GM18861 (cell line): ENCODE data around the gene SPO11.

Experiments
- ATAC-seq: cut with Tn5 transposase; IDR thresholded peaks from one replicate; pipeline ENCODE4 v1.9.1; 2021; ENCODE audit not compliant: unreplicated experiment

Gene SPO11

DNA sequence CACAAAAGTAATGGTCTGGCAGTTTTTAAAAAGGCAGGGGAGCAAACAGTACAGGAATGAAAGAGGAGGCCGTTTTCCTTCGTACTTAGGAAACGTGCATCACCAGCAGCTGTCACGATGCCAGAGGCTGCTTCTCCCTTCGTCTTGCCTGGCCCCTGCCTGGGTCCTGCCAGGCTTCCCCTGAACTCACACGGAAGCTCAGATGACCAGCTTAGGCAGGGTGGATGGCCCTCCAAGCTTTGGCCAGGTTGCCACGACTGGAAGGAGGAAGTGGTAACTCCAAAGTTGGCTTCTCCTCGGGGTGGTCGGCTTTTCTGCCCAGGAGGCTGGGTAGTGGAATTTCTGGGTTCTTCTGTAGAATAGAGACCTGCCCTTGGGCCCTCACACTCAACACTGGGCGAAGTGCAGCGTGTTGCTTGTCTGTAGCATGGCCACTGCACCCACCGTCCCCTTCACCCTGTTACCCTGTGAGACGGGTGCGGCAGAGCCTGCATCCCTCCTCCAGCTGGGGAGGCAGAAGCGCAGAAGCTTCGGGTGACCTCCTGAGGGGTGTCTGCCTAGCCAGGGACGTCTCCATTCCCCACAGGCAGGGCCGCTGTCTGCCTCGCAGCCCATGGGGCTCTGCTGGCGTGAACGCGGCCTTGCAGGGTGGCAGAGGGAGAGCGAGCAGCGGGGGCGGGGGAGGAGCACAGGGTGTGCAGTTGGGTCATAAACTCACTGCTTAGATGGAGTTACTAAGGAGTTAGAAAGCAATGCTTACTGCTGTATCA, 43.2 kb downstream of the SPO11 start:
- no peak for ATAC-seq

DNA sequence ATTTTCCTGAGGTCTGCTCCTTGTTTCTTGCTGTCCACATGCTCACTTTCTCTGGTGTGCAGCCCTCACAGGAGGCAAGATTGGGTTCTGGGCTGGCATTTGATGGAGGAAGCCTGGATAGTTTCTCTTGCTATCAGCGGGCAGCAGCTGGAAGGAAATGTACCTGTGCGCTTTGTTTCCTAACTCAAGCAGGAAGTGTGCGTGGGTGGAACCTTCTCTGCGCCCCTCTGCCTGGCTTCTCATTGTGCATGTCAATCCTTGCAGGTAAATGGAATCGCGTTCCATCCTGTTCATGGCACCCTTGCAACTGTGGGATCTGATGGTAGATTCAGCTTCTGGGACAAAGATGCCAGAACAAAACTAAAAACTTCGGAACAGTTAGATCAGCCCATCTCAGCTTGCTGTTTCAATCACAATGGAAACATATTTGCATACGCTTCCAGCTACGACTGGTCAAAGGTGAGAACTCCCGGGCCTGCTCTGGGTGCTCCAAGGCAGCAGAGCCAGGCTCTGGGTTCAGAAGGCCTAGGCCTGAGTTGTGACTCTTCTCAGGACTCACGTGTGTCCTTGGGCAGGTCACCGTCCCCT, 44.8 kb downstream of the SPO11 start:
- no peak for ATAC-seq

DNA sequence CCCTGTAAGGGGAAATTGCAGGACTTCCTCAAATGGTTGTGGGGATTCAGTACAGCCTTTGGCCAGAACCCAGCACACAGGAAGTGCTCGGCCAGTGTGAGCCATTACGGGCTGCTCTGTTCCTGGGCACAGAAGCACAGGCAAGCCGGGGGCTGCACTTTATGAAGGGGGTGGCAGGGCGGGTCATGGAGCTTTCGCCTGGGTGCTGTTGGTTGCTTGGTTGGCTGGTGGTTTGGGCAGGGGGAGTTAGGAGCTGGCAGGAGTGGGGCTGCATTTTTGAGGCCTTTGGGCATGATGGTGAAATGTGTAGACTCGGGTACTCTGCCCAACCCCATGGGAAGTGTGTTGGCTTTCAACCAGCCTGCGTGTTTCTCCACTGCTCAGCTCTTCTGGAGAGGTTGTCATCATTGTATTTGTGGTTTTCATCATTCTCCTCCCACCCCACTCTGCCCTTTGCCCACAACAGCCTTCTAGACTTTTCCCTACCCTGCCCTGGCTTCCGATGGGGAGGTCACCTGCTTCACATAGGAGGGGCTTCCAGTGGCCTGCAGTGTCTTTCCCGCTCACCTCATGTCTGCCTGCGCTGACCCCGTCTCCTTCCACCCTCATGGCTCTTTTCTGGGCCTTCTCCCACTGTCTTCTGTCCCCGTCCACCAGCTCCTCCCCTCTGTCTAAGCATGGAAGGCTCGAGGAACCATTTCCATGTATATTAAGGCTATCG, 45.5 kb downstream of the SPO11 start:
- ATAC-seq: no peak

DNA sequence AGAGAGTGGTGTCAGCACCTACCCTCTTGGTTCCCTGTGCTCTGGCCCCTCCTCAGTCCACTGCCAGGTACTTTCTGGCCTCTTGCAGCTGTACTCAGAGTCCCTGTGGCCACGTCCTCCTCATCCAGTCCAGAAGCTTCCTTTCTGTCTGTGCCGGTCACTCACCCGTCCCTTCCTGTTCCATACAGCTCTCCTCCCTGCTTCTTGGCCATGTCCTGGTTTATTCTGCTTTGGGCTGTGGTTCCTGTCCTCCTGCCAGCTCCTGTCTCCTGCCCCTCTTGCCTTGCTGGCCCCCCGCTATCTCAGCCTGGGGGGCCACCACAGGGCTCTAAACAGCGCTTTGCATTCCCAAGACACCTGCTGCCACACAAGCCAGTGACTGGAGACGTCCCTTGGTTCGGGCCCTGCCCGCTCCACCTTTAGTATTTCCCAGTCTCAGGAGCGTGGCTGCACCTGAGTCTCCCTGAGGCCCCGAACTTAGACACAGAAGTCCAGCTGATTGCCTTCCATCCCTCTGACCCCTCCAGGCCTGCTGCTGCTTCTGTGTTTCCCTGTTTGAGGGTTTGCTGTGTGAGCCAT, 46.1 kb downstream of the SPO11 start:
- no peak for ATAC-seq

DNA sequence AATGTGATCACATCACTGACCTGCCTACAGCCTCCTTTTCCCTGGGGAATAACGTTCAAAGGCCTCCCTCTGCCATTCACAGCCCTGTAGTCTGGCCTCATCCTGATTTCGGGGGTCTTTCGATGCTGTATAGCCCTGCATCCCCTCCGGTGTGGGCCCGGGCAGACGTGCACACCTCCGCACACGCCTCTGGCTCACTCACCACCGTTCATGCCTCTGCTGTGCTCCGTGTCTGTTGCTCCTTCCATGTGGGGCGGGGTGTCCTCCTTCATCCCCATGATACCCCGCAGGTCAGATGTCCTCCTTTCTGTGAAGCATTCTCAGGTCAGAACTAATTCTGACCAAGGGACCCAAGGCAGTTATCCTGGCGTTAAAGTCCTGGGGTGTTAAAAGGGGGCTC, 47.7 kb downstream of the SPO11 start:
- ATAC-seq: no peak

DNA sequence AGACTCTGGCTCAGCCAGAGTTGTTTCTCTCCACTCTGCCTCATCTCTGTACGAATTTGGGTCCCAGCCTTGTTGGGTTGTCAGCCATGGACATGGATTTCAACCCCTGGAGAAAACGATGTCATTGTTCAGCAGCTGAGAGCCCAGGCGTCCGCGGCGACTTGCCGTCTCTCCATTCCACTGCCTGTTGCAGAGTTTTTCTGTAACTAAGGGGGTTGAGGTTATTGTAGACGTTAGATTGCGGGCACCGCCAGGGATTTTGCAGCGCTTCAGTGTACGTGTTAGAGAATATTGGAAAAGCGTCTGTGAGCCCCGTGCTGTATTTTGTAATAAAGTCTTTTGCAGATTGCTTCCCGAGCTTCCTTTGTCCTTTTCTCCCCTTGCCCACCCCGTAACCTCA, 48.5 kb downstream of the SPO11 start:
- ATAC-seq: no peak

DNA sequence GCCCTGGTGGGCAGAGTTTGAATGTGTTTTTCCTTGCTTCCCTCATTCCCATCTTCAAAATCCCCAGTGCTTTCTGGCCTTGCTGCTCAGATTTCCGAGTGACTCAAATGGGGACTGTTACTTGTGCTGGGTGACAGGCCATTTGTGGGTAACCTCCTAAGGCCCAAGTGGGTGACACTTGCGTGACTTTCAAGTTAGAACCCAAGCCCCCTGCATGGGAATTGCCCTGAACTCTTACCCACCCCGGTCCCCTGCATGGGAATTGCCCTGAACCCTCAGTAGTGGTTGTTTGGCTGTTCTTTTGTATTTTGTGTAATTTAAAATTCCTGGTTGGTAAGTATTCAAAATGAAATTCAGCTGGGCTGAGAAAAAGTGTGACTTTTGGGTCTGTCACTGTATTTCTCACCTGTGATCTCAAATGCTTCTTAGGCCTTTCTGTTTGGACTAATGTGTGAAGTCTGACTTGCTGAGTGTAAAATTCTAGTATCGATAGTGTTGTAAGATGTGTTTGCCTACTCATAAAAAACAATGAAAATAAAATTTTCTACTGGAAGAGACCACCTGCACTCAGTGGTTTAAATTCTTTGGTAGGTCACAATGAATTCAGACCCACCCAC, 49.2 kb downstream of the SPO11 start:
- ATAC-seq: no peak

DNA sequence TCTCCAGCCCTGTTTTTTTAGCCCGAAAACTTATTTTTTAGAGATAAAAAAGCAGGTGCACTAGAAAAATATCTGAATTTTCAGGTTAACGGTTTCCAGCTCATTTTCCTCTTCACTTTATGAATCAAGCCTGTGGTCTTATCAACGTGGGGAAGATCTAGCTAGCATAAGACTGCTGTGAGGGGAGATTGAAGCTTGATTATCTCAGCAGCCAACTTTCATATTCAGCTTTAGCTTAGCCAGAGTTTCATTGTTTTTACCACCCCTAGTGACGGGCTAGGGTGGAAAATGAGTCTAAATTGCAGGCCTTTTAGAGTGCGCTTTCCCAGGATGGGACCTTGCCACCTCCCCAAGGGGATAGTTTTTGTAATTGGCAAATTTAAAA, 49.7 kb downstream of the SPO11 start:
- ATAC-seq: no peak

DNA sequence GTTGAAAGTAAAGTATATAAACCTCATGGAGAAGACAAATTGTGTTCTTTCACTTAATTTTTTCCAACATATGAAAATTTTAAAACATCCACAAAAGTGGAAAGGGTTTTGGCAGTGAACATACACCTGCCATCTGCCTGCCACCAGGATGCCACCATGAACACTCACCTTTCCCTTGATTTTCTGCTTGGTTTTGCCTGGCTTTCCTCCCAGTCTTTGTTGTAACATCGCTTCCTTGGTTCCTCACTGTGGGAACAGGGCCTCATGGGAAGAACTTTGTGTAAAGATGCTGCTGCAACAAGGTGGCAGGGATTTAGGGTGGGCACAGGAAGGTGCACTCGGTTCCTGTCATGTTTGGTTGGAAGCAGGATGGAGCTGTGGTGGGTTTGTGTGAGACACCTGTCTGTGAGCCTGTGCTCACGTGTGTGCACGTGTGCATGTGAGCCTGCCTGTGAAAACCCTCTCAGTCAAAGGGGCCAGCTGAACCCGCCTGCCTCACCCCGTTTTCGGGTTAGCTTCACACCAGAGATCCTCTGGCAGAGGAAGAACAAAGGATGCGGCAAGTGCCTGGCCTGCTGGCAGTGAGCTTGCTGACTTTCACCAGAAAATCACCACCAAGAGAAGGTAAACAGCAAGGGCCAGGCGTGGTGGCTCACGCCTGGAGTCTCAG, 50.6 kb downstream of the SPO11 start:
- no peak for ATAC-seq

DNA sequence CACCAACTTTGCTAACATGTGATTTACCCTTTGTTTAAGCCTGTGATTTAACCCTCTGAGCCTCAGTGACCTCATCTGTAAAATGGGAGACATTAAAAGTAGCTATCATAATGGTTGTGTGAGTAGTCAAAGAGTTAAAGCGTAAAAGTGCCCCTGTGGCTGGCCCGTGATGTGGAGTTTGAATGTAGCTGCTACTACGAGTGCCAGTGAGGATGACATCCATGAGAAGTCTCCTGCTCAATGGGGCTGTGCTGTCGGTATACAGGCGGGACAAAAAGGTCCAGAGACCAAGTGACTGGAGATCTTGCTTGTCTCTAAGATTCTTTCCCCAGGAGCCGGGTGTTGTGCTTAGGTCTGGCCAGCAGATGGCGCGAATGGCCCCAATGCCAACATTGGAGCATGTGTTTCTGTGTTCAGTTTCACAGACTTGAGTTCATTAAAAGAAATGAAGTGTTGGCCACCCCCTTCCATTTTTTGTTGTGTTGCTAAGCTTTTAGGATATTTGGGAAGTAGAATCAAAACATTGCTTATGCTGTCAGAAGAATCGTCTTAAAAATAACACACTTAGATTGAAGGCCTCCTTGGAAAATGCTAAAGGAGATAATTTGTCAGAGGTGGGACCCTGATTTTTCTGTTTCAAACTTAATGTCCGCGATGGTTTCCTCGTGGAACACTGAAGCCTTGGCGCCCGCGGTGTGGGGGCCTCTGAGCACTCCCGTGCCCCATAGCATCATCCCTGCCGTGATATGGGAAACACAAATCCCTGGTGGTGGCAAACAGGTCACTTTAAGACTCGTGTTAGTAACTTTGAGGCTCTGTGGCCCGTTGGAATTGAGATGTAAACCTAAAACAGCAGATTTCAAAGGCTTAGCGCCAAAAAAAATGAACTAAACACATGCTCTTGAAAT, 52.2 kb downstream of the SPO11 start:
- ATAC-seq: peak; percentile 57

DNA sequence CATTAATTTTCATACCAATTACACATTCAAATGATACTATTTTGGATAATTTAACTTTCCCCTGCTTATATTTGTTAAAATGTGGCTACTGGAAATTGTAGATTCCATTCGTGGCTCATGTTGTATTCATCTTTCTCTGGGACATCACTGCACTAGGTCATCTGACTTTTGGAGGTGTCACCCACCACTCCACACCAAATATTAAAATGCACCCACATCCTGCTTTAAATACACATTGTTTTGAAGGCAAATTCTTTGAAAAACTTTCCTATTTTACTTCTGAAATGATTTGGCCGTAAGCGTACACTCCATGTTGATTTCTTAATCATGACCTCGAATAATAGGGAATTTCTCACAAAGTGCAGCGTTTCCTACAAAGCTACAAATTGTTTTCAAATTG, 52.9 kb downstream of the SPO11 start:
- ATAC-seq: no peak

DNA sequence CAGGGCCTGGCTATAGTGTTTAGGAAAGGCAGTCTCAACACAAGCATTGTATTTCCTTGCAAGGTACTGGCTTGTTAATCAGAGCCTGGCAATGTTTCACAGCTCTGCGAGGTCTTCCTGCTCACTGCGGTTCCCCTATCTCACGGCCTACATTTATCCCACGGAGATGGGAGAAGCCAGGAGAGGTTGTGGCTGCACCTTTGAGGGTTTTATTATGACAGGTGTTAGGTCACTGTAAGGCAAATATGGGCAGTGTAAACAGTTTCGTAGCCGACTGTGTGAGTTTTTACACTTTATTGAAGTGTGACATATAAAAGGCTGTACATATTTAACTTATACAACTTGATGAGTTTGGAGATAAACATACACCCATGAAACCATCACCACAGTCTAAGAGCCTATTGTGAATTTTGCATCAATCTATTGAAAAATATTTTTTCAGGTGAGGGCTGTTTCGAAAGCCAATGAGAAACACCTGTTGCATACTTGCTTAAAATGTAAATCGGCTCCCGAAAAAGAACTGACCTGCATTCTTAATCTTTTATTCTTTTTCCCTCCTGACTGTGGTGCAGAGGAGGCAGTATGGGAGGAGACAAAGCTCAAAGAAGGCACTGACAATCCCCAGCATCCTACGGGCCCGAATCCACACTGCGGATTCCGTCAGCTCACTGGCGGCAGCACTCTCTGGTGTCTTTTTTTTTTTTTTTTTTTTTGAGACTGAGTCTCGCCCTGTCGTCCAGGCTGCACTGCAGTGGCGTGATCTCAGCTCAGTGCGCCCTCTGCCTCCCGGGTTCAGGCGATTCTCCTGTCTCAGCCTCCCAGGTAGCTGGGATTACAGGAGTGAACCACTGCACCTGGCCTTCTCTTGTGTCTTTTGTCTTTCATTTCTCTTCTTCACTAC, 54.1 kb downstream of the SPO11 start:
- ATAC-seq: no peak

DNA sequence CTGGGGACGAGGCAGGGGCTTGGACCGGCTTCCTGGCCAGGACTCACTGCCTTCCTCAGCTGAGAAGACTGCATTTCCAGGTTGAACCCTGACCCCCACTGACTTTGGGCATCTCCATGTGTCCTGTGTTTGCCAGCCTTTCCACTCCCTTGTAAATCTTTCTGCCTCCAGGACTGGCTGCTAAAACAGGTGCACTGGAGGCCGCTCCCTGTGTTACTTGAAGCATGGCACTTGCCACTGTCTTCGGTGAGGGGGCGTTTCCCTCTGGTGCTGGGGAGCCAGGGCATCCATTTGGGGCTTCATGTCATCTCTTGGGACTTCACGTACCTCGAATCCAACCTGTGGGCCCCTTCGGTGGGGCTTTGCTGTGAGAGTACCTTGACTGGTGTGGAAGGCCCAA, 54.9 kb downstream of the SPO11 start:
- ATAC-seq: no peak

DNA sequence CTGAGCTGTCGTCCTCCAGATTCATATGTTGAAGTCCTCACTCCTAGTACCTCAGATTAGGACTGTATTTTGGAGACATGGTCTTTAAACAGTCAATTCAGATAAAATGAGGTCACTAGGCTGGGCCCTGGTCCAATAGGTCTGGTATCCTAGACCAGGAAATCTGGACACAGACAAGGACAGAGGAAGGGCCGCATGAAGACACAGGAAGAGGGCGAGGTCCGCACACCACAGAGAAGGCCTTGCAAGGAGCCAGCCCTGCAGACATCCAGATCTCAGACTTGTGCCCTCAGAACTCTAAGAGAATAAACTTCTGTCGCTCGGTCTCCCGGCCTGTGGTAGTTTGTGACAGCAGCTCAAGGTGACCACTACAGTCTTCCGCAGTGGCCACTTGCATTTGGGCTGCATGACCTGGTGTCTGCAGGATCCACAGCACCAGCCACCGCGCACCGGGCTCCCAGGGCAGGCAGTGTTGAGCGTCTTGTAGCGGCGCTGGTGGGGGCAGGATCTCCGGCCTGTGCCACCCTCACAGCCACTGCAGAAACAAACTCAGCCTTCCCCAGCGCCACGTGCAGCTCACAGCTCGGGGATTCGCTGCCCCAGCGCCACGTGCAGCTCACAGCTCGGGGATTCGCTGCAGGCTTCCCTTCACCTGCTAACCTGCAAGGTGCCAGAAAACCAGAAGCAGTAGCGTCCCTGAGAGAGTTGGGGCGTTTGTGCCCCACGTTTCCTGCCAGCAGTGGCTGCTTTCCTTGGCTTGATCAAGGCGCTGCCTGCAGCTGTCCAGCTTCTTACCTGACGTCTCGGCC, 55.6 kb downstream of the SPO11 start:
- no peak for ATAC-seq

DNA sequence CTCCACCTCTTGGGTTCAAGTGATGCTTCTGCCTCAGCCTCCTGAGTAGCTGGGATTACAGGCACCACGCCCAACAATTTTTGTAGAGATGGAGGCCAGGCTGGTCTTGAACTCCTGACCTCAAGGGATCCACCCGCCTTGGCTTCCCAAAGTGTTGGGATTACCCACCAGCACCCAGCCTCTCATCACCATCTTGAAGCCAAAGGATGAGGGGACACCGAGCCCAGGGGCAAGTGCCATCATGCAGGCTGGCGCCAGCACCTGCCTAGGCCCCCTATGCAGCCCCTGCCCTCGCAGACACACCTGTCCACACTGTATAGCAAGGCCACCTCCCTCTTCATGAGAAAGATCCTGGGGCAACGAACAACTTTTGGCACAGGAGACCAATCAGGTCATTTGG, 56.3 kb downstream of the SPO11 start:
- no peak for ATAC-seq

DNA sequence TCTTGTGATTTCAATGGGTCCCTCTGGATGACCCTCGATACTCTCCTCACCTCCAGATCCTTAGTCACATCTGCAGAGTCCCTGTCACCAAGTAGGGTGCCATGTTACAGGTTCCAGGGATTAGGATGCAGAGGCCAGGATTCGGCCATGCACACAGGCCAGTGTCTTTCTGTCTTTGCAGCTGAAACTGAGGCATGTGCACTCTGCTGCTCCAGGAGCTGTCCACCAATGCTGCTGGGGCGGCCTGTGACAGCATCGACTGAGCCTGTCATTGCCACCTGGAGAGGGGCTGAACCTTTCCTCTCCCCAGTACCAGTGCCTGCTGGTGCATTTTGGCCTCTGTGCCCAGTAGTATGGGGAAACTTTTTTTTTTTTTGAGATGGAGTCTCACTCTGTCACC, 57.2 kb downstream of the SPO11 start:
- ATAC-seq: no peak

DNA sequence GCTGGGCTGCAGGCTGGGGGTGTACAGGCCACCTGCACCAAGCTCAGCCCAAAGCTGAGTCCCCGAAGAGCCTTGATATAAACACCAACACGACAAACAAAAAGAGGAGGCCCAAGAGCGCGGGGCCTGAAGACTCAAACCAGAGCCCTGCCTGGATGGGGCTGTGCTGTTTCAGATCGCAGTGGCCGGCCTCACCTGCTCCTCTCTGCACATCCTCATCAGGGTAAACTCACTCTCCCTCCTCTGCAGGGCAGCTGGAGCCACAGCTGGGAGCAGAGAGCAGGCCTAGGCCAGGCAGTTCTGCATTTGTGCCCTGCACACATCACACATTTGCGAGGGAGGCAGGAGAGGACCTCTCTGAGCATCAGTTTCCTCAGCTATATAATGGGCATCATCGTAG, 57.9 kb downstream of the SPO11 start:
- no peak for ATAC-seq

DNA sequence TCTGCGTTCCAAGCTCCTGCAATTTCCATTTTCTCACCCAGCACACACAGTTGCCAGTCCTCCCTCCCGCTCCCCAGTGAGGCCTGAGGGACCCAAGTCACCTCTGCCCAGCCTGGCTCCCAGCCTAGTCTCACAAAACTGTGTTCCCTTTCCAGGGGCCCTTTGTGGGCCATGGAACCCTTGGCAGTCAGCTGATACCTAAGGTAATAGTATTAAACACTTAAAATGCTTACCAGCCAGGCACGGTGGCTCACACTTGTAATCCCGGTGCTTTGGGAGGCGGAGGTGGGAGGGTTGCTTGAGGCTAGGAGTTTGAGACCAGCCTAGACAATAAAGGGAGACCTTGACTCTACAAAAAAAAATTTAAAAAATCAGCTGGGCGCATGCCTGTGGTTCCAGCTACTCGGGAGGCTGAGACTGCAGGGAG, 58.4 kb downstream of the SPO11 start:
- no peak for ATAC-seq
